Sigmoid colon (tissue), 4 donors: Measurements from ENCODE around the gene PXDN.

Experiments
- EP300 ChIP-seq, 4 donors: sonication (generic); formaldehyde crosslinking; IDR thresholded peaks; one replicate each; pipeline ENCODE4 v1.6.1; 2017; ENCODE audit warnings: antibody characterized with exemption in 4 of 4
- POLR2A ChIP-seq, 2 donors: fragments of 450-650 bp; IDR thresholded peaks; one replicate each; pipeline ENCODE4 v1.6.1; 2016; ENCODE audit warnings: antibody characterized with exemption in 2 of 2, mild to moderate bottlenecking in 2 of 2, moderate library complexity in 2 of 2
- TF ChIP-seq, protein P1 (sequence below), 4 experiments: fragments of 450-650 bp in 3 of 4; fragments of 200-600 bp in 1 of 4; IDR thresholded peaks; one replicate each; pipeline ENCODE4 v1.5.1; 2016 to 2019; ENCODE audit warnings: antibody characterized with exemption in 4 of 4, mild to moderate bottlenecking in 3 of 4, moderate library complexity in 2 of 4

DNA sequence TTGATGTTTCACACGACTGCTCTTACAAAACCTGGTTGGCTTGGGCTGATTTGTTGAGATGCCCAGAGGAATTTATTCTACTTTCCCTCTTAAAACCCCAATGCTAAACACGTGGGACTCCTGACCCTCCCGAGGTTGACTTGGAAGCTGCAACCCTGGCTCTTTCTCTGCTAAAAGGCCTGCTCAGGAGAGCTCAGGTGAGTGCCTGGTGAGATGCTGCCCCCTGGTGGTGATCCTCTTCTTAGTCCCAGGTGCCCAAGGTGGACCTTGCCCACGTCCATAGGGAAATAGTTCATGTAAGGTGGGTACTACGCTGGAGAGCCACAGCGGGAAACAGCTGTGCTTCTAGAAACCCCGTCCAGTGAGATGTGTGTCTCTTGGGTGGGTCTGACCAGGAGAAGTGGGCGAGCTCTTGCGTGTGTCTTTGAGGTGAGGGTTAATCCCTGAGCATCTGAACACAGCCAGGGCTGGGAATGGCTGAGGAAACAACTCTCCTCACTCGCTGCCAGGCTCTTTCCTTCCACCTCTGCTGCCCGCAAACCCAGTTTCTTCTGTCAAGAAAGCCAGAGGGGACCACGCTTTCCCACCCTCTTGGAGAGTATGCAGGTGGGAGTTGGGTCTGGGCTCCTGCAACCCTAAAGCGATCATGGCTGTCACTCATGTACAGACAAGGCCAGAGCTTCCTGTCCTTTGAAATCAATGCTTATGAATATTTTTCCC is 25.5 kb upstream of the PXDN start:
- TF ChIP-seq POLR2A (IDR thresholded peaks at IDR 0.05): no peak
- TF ChIP-seq EP300 (IDR thresholded peaks at IDR 0.05): no peak
- TF ChIP-seq, protein P1, sequence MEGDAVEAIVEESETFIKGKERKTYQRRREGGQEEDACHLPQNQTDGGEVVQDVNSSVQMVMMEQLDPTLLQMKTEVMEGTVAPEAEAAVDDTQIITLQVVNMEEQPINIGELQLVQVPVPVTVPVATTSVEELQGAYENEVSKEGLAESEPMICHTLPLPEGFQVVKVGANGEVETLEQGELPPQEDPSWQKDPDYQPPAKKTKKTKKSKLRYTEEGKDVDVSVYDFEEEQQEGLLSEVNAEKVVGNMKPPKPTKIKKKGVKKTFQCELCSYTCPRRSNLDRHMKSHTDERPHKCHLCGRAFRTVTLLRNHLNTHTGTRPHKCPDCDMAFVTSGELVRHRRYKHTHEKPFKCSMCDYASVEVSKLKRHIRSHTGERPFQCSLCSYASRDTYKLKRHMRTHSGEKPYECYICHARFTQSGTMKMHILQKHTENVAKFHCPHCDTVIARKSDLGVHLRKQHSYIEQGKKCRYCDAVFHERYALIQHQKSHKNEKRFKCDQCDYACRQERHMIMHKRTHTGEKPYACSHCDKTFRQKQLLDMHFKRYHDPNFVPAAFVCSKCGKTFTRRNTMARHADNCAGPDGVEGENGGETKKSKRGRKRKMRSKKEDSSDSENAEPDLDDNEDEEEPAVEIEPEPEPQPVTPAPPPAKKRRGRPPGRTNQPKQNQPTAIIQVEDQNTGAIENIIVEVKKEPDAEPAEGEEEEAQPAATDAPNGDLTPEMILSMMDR (IDR thresholded peaks at IDR 0.05): peak; percentile 45 to 78 (median 70)
